Neuronal stem cell (in vitro differentiated cells): ENCODE measurements around the gene FCSK.

Experiments
- DNase-seq: peaks from one replicate; pipeline ENCODE4 v3.0.0-alpha.2; 2013; ENCODE audit warnings: low spot score
- H2AFZ ChIP-seq: one replicate; pipeline ENCODE4 v1.6.1; 2013; ENCODE audit warnings: mild to moderate bottlenecking, low read length, inconsistent platforms
- H2AK5ac ChIP-seq: 2 replicates; pipeline ENCODE4 v1.6.1; 2013; ENCODE audit warnings: low read depth, mild to moderate bottlenecking, inconsistent platforms, low read length, moderate library complexity, mixed read lengths
- H2BK120ac ChIP-seq: 2 replicates; pipeline ENCODE4 v1.6.1; 2013; ENCODE audit warnings: low read depth, mild to moderate bottlenecking, inconsistent platforms, low read length, moderate library complexity, mixed read lengths
- H2BK12ac ChIP-seq: one replicate; pipeline ENCODE4 v1.6.1; 2013; ENCODE audit warnings: low read length, inconsistent platforms
- H2BK15ac ChIP-seq: 2 replicates; pipeline ENCODE4 v1.6.1; 2013; ENCODE audit warnings: mild to moderate bottlenecking, low read length, inconsistent platforms, mixed read lengths
- H2BK5ac ChIP-seq: one replicate; pipeline ENCODE4 v1.6.1; 2013; ENCODE audit warnings: inconsistent platforms, mild to moderate bottlenecking, low read length, moderate library complexity
- H3K14ac ChIP-seq: one replicate; pipeline ENCODE4 v1.6.1; 2013; ENCODE audit warnings: low read length, inconsistent platforms
- H3K18ac ChIP-seq: 2 replicates; pipeline ENCODE4 v1.6.1; 2013; ENCODE audit warnings: low read length, inconsistent platforms
- H3K23ac ChIP-seq: 2 replicates; pipeline ENCODE4 v1.6.1; 2013; ENCODE audit warnings: low read depth, mild to moderate bottlenecking, mixed read lengths, low read length, inconsistent platforms; ENCODE audit not compliant: poor library complexity
- H3K27ac ChIP-seq: replicated peaks from 3 replicates; pipeline ENCODE4 v1.5.1; 2013; ENCODE audit warnings: low read length, inconsistent platforms
- H3K27me3 ChIP-seq, 3 experiments: 2 replicates each; pipeline ENCODE4 v1.6.1; 2013; ENCODE audit warnings: low read length in 3 of 3, mild to moderate bottlenecking in 2 of 3, inconsistent platforms in 1 of 3, low read depth in 1 of 3, mixed read lengths in 1 of 3, moderate library complexity in 1 of 3; ENCODE audit not compliant: control insufficient read depth in 3 of 3, insufficient read depth in 3 of 3
- H3K36me3 ChIP-seq, 2 donors: replicated peaks in 1 of 2; 2 replicates each; pipeline ENCODE4 v1.6.1; 2013; ENCODE audit warnings: low read length in 2 of 2; ENCODE audit not compliant: control insufficient read depth in 2 of 2, insufficient read depth in 2 of 2
- H3K4ac ChIP-seq: 2 replicates; pipeline ENCODE4 v1.6.1; 2013; ENCODE audit warnings: inconsistent platforms, mild to moderate bottlenecking, low read length, moderate library complexity
- H3K4me1 ChIP-seq, 2 donors: 1 replicate in 1 of 2; 2 replicates in 1 of 2; pipeline ENCODE4 v1.6.1; 2013; ENCODE audit warnings: low read length in 2 of 2, low read depth in 1 of 2; ENCODE audit not compliant: control insufficient read depth in 2 of 2, insufficient read depth in 1 of 2
- H3K4me2 ChIP-seq: one replicate; pipeline ENCODE4 v1.6.1; 2013; ENCODE audit warnings: mild to moderate bottlenecking, low read length, inconsistent platforms; ENCODE audit not compliant: insufficient read depth, poor library complexity, severe bottlenecking
- H3K4me3 ChIP-seq, 2 donors: 2 replicates each; pipeline ENCODE4 v1.5.1; 2013; ENCODE audit warnings: low read length in 2 of 2, mild to moderate bottlenecking in 2 of 2, inconsistent platforms in 1 of 2, moderate library complexity in 1 of 2
- H3K79me1 ChIP-seq: one replicate; pipeline ENCODE4 v1.6.1; 2013; ENCODE audit warnings: low read depth, mild to moderate bottlenecking, inconsistent platforms, low read length, moderate library complexity
- H3K9ac ChIP-seq: one replicate; pipeline ENCODE4 v1.6.1; 2013; ENCODE audit warnings: mild to moderate bottlenecking, low read depth, low read length, inconsistent platforms; ENCODE audit not compliant: poor library complexity
- H3K9me3 ChIP-seq, 2 donors: replicated peaks in 1 of 2; 2 replicates each; pipeline versions ENCODE3 to v1.6.1; 2013; ENCODE audit warnings: low read length in 2 of 2, mild to moderate bottlenecking in 2 of 2, inconsistent platforms in 1 of 2, low read depth in 1 of 2, mixed read lengths in 1 of 2, moderate library complexity in 1 of 2; ENCODE audit not compliant: control insufficient read depth in 2 of 2, insufficient read depth in 1 of 2
- H4K8ac ChIP-seq: one replicate; pipeline ENCODE4 v1.6.1; 2013; ENCODE audit warnings: low read depth, mild to moderate bottlenecking, inconsistent platforms, low read length, moderate library complexity
- H4K91ac ChIP-seq: one replicate; pipeline ENCODE4 v1.6.1; 2013; ENCODE audit warnings: low read length, low read depth, mild to moderate bottlenecking, inconsistent platforms; ENCODE audit not compliant: poor library complexity
- WGBS, 2 donors: extraction: QIAGEN DNeasy Blood & Tissue Kit; methylation state at CpG; one replicate each; pipeline ENCODE4 v1.1.7; 2013; ENCODE audit warnings: missing lambda C conversion rate in 2 of 2, mixed read lengths in 1 of 2; ENCODE audit not compliant: insufficient read length in 2 of 2, insufficient replicate concordance in 1 of 2; ENCODE audit errors: extremely low coverage in 2 of 2; 5-methylcytosine and 5-hydroxymethylcytosine counted together

The FCSK gene

DNA sequence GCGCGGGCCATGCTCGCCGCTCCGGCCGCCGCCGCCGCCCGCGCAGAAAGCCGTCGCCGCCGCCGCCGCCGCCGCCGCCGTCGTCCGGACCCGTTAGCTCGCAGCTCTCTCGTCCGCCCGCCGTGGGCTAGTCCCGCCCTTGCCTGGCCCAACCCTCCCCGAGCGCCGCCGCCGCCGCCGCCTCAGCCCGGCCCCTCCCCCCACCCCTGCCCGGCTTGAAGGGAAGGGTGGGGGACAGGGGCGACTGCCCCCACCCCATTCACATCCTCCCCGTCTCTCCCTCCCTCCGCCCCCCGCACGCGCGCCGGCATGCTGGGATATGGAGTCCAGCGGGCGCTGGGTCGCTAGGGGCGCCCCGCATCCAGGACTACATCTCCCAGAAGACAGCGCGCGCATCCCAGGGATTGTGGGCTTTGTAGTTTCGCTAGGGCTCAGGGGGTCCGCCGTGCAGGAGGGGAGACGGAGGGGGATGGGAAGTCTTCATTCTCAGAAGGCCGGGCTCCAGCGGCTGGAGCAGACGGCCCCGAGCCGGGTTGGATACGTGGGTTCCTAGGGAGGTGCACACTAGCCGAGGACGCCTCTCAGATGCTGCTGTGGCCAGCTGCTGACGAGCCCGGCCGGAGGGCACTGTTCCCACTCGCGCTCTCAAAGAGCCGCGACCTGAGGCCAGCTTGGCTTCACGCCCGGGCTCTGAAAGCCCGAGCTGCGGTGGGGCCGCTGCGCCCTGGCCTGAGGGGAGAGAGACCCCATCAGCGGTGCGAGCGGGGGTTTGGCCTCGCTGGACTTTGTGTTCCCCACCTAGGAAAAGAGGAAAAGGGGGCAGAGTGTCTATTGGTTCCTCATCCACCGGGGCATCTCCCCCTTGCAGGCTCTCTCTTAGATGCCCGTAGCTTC, 15.2 kb upstream of the FCSK start, which contains the start of gene ST3GAL2:
TSS of gene ST3GAL2 (minus strand) at position 132 of the 894 bp plus-strand sequence. CDS start 40,570 bp downstream, outside the sequence.
- peak within 1 kb of the TSS; percentile 75 for H3K27ac ChIP-seq
- peak within 1 kb of the TSS; percentile 98 for H3K9ac ChIP-seq
- peak within 1 kb of the TSS; percentile 48 for H2BK12ac ChIP-seq
- peak within 1 kb of the TSS; percentile 93 for H2AFZ ChIP-seq
- peak within 1 kb of the TSS; percentile 99 for H2BK15ac ChIP-seq
- WGBS, 2 donors = no CpG with 5 or more reads among the region's 86 CpGs
- peak within 1 kb of the TSS; percentile 97 for H3K4ac ChIP-seq
- peak within 1 kb of the TSS; percentile 60 for H2AK5ac ChIP-seq
- peak within 1 kb of the TSS; percentile 100 for H3K18ac ChIP-seq
- peak within 1 kb of the TSS; percentile 88 for H4K8ac ChIP-seq
- no peaks in the 10 kb centered on the region for H3K27me3 ChIP-seq
- H4K91ac ChIP-seq = no peak within 1 kb of the TSS
- DNase-seq = peak; percentile 99
- peak within 1 kb of the TSS; percentile 98 for H2BK120ac ChIP-seq
- H3K36me3 ChIP-seq = peaks cover 3 to 9% of the 10 kb centered on the region in 2 donors
- H3K23ac ChIP-seq = peak within 1 kb of the TSS; percentile 94
- peak within 1 kb of the TSS; percentile 96 for H2BK5ac ChIP-seq
- H3K4me2 ChIP-seq = peak within 1 kb of the TSS; percentile 90
- peaks cover 11 to 16% of the 10 kb centered on the region in 2 donors for H3K4me1 ChIP-seq
- peak within 1 kb of the TSS; percentile 100 for H3K14ac ChIP-seq
- H3K79me1 ChIP-seq = peaks cover 2% of the 10 kb centered on the region
- no peaks in the 10 kb centered on the region for H3K9me3 ChIP-seq
- H3K4me3 ChIP-seq = peak within 1 kb of the TSS; percentile 80 to 95

DNA sequence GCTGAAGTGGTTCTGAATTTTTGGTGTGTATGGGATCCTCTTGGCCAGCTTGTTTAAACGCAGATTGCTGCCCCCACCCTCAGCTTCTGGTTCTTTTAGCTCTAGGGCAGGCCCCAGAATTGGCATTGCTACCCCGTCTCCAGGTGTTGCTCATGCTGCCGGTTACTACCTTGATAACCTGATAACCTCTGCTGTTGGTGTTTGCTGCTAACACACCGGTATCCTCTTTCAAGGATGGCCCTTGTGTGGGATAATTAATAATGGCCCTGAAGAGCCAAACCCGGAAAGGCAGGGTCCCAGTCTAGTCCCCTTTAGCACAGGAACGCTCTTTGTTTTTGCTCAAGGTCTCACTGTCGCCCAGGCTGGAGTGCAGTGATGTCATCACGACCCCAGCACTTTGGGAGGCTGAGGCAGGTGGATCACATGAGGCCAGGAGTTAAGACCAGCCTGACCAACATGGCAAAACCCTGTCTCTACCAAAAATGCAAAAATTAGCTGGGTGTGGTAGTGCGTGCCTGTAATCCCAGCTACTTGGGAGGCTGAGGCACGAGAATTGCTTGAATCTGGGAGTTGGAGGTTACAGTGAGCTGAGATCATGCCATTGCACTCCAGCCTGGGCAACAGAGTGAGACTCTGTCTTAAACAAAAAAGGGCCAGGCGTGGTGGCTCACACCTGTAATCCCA, 14.2 kb upstream of the FCSK start:
- no CpG with 5 or more reads among the region's 11 CpGs for WGBS, 2 donors

DNA sequence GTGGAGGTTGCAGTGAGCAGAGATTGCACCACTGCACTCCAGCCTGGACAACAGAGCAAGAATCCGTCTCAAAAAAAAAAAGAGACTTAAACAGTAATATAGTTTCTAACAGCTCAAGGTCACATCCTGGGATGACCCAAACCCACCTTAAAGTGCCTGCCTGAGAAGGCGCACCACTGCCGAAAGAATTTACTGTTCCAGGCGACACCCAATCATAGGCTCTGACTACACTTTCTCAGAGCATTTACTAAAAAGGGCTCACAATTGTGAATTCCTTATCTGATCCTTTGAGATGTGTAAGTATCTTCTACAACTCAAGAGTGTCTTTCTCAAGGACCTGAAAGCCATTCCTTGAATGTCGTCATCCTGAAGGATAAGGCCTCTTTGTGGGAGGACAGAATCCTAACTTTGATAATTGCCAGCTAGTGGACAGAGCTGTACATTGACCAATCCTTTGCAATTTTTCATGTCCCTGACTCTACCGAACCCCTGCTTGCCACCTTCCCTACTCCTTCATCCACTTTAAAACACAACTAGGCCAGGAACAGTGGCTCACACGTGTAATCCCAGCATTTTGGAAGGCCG, 12.9 kb upstream of the FCSK start:
- no peak for DNase-seq
- H3K27ac ChIP-seq = no peak overlapping the region

More for the DNA sequence above, 14.2 kb upstream of the FCSK start:
- Histone ChIP-seq H2AFZ (peak overlapping the region; percentile 93), H3K4me2 (peak overlapping the region; percentile 21), H3K18ac (no peak overlapping the region), H2BK120ac (no peak overlapping the region), H4K8ac (no peak overlapping the region), H3K9me3 (no peaks in the 10 kb centered on the region), H4K91ac (no peak overlapping the region), H3K14ac (no peak overlapping the region), H3K79me1 (no peaks in the 10 kb centered on the region), H3K4me1 (peaks cover 11 to 16% of the 10 kb centered on the region in 2 donors), H2BK5ac (no peak overlapping the region), H3K36me3 (peaks cover 0 to under 1% of the 10 kb centered on the region in 2 donors), H3K4ac (no peak overlapping the region), H2BK15ac (no peak overlapping the region), H2BK12ac (no peak overlapping the region), H3K4me3 (peak overlapping the region in 1 of 2 donors; percentile 95), H3K27me3 (no peaks in the 10 kb centered on the region), H3K23ac (no peak overlapping the region), H3K27ac (no peak overlapping the region), H2AK5ac (no peak overlapping the region), H3K9ac (no peak overlapping the region)
- no peak for DNase-seq

More for the DNA sequence above, 12.9 kb upstream of the FCSK start:
- H3K14ac ChIP-seq = no peak overlapping the region
- no peak overlapping the region for H3K18ac ChIP-seq
- H3K9me3 ChIP-seq = no peaks in the 10 kb centered on the region
- WGBS, 2 donors = no CpG with 5 or more reads among the region's 8 CpGs
- H3K23ac ChIP-seq = no peak overlapping the region
- H3K4me2 ChIP-seq = no peak overlapping the region
- H3K4me3 ChIP-seq = no peak overlapping the region
- no peak overlapping the region for H3K4ac ChIP-seq
- H3K36me3 ChIP-seq = no peaks in the 10 kb centered on the region
- H2BK12ac ChIP-seq = no peak overlapping the region
- no peak overlapping the region for H3K9ac ChIP-seq
- H3K4me1 ChIP-seq = peaks cover 11 to 16% of the 10 kb centered on the region in 2 donors
- H3K79me1 ChIP-seq = no peaks in the 10 kb centered on the region
- H2BK5ac ChIP-seq = no peak overlapping the region
- H2BK15ac ChIP-seq = no peak overlapping the region
- no peak overlapping the region for H2AFZ ChIP-seq
- no peak overlapping the region for H2AK5ac ChIP-seq
- H4K91ac ChIP-seq = no peak overlapping the region
- no peaks in the 10 kb centered on the region for H3K27me3 ChIP-seq
- no peak overlapping the region for H2BK120ac ChIP-seq
- no peak overlapping the region for H4K8ac ChIP-seq
